Heart right ventricle (tissue), 16 donors: ENCODE measurements around the gene SPACA7. TPM values are rescaled to one million over a fixed set of nuclear protein-coding genes. Genes with fewer than 3 reads are reported as not detected.

ENCODE experiments used
- ATAC-seq, 8 donors: fragments of 200-7000 bp; cut with Tn5 transposase; one replicate each; pipeline ENCODE4 v1.9.1; 2020; ENCODE audit warnings: mild to moderate bottlenecking in 8 of 8, moderate library complexity in 8 of 8, moderate number of reproducible peaks in 1 of 8
- DNase-seq, 2 donors: peaks; one replicate each; pipeline ENCODE4 v3.0.0-alpha.2; 2020
- H3K27ac ChIP-seq, 10 donors: fragments of 200-600 bp; sonication (generic) in 2 of 10; one replicate each; pipeline versions ENCODE4 v1.5.0 to v1.8.0; 2020 to 2022; ENCODE audit warnings: mild to moderate bottlenecking in 3 of 10
- H3K27me3 ChIP-seq, 7 donors: fragments of 200-600 bp; one replicate each; pipeline ENCODE4 v1.8.0; 2021 to 2022; ENCODE audit warnings: mild to moderate bottlenecking in 2 of 7
- H3K36me3 ChIP-seq, 9 donors: fragments of 200-600 bp; sonication (generic) in 1 of 9; one replicate each; pipeline versions ENCODE4 v1.5.0 to v1.8.0; 2020 to 2022; ENCODE audit warnings: mild to moderate bottlenecking in 2 of 9
- H3K4me1 ChIP-seq, 9 donors: fragments of 200-600 bp; sonication (generic) in 1 of 9; one replicate each; pipeline versions ENCODE4 v1.5.0 to v1.8.0; 2020 to 2022; ENCODE audit warnings: mild to moderate bottlenecking in 4 of 9
- H3K4me3 ChIP-seq, 10 donors: fragments of 200-600 bp; sonication (generic) in 2 of 10; one replicate each; pipeline versions ENCODE4 v1.5.0 to v1.8.0; 2020 to 2022; ENCODE audit warnings: mild to moderate bottlenecking in 7 of 10, moderate library complexity in 2 of 10
- H3K9me3 ChIP-seq, 11 donors: fragments of 200-600 bp in 10 of 11; sonication (generic) in 2 of 11; one replicate each; pipeline versions ENCODE4 v1.5.0 to v1.8.0; 2013 to 2022; ENCODE audit warnings: mild to moderate bottlenecking in 2 of 11, control low read depth in 1 of 11, moderate library complexity in 1 of 11
- CTCF ChIP-seq, 9 donors: fragments of 200-600 bp; sonication (generic) in 2 of 9; IDR thresholded peaks; one replicate each; pipeline versions ENCODE4 v1.5.0 to v1.8.0; 2021 to 2022; ENCODE audit warnings: antibody characterized with exemption in 9 of 9, mild to moderate bottlenecking in 5 of 9, moderate library complexity in 1 of 9
- WGBS, 2 donors: extraction: QIAGEN DNeasy Blood & Tissue Kit; methylation state at CpG; one replicate each; pipeline ENCODE4 v1.1.7; 2013; ENCODE audit warnings: inconsistent platforms in 1 of 2; 5-methylcytosine and 5-hydroxymethylcytosine counted together
- intact Hi-C, 10 donors: fragments of 100-400 bp; cut with DNase I; formaldehyde crosslinking; loops; one replicate each; pipeline versions ENCODE4 v1.11.1 to v1.14.2; 2022
- polyA plus RNA-seq, 2 donors: library from polyadenylated mRNA; stranded (reverse); fragments of 200-250 nt; gene quantifications; one replicate each; pipeline ENCODE4 v1.2.3, GENCODE V29; 2013
- total RNA-seq, 10 donors: library from RNA; stranded (reverse); fragmentation: NEBNext Ultra II Directional in 3 of 10; extraction: Animal tissue kit (Norgen Biotek cat#: 25700) in 3 of 10; gene quantifications; one replicate each; pipeline versions ENCODE4 v1.2.1 to v1.2.4, GENCODE V29; 2021 to 2023
- donor health status: Arrhythmogenic right ventricular cardiomyopathy.
- donor health status: ischemic (EF 13 %, LVEDD 7.1; RV severe dilation, severe dysfunction).
- donor health status: healthy with polysubstance abuse.
- donor health status: DM: no; HTN: yes; CAD: no.
- donor health status: DM: no; HTN: no; CAD: no.
- donor health status: ischemic (EF 25% LVEDD 6.9; RV normal size, moderate dysfunction).
- donor health status: ischemic (EF 25% LVEDD 5.7; RV mildly dilated, moderate dysfunction).
- donor health status: healthy.
- donor health status: DM: yes; HTN: yes; CAD: no.
- donor health status: Ischemic cardiomyopathy.
- donor health status: ischemic (EF 35%, LVEDD 5.7; RV mildly dilated, moderate dysfunction).
- donor health status: nonischemic (EF 11% LVEDD 7.7; RV severe dilation, severe dysfunction).
- donor health status: DM: yes; HTN: yes; CAD: no.
- donor health status: PGD.
- donor health status: ischemic (EF 29% LVEDD 5.4; RV normal size, mild dysfunction).
- donor health status: nonischemic (EF 23%, LVEDD 6.1; RV moderate dilation, normal function).

The SPACA7 gene
- total and polyA plus RNA-seq, 12 donors: not detected

DNA sequence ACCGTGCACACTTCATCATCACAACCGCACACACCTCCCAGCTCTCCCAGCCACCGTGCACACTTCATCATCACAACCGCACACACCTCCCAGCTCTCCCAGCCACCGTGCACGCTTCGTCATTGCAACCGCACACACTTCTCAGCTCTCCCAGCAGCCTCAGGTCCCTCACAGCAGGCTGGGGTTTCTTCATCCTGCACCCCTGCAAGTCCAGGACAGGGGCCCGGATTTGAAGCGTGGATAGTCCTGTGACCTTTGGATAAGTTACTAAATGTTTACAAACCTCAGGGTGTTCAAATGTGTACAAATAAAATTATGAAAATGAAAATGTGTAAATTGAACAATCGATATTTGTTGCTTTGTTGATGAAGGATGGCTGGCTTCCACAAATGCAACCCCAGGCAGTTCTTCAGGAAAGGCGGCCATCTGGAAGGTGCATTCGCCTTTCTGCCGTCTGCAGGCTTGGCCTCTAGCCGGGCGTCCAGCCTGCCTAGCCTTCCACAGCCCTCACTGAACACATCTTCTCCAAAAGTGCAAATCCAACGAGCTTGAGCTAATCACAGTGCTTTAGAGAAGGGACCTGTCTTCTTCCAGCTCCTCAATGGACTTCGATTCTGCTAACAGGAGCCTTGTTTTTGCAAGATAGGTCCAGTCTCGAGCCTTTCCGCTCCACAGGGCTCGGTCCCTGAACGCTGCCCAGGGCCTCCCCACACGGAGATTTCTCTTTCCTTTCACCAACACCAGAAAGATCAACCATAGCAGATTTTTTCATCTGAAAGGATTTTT lies 74.2 kb downstream of the SPACA7 start:
- DNase-seq (no peak), ATAC-seq (no peak)
- no peaks in the 10 kb centered on the region for H3K36me3 ChIP-seq
- intact Hi-C loops: no loop called here
- no peak overlapping the region for H3K4me3 ChIP-seq
- H3K4me1 ChIP-seq: no peaks in the 10 kb centered on the region
- no peak overlapping the region for H3K27ac ChIP-seq
- 79% methylated on average over 20 to 21 of the region's 23 CpGs for WGBS, 2 donors
- no peaks in the 10 kb centered on the region for H3K9me3 ChIP-seq
- no peak for TF ChIP-seq CTCF (IDR thresholded peaks at IDR 0.05)
- peaks cover 0 to 47% (median 27%) of the 10 kb centered on the region in 7 donors for H3K27me3 ChIP-seq

GRCh38 chr13:112450904-112451240 lies 74.7 kb downstream of the SPACA7 start:
- H3K27ac ChIP-seq: no peak overlapping the region
- H3K9me3 ChIP-seq: no peaks in the 10 kb centered on the region
- no peaks in the 10 kb centered on the region for H3K36me3 ChIP-seq
- ATAC-seq: no peak
- peaks cover 0 to 42% (median 29%) of the 10 kb centered on the region in 7 donors for H3K27me3 ChIP-seq
- no peak overlapping the region for H3K4me3 ChIP-seq
- intact Hi-C loops: no loop called here
- no peak for TF ChIP-seq CTCF (IDR thresholded peaks at IDR 0.05)
- WGBS, 2 donors: 50 to 55% methylated on average over 9 of the region's 9 CpGs
- no peak for DNase-seq
- no peaks in the 10 kb centered on the region for H3K4me1 ChIP-seq

GRCh38 chr13:112451512-112452379 lies 75.6 kb downstream of the SPACA7 start:
- no peak for DNase-seq
- Histone ChIP-seq H3K9me3 (no peaks in the 10 kb centered on the region), H3K27me3 (peaks cover 0 to 36% (median 29%) of the 10 kb centered on the region in 7 donors), H3K27ac (no peak overlapping the region), H3K4me3 (no peak overlapping the region), H3K4me1 (no peaks in the 10 kb centered on the region), H3K36me3 (no peaks in the 10 kb centered on the region)
- no peak for ATAC-seq
- intact Hi-C loops: no loop called here
- 79 to 85% methylated on average over 43 of the region's 43 CpGs for WGBS, 2 donors
- no peak for TF ChIP-seq CTCF (IDR thresholded peaks at IDR 0.05)

DNA sequence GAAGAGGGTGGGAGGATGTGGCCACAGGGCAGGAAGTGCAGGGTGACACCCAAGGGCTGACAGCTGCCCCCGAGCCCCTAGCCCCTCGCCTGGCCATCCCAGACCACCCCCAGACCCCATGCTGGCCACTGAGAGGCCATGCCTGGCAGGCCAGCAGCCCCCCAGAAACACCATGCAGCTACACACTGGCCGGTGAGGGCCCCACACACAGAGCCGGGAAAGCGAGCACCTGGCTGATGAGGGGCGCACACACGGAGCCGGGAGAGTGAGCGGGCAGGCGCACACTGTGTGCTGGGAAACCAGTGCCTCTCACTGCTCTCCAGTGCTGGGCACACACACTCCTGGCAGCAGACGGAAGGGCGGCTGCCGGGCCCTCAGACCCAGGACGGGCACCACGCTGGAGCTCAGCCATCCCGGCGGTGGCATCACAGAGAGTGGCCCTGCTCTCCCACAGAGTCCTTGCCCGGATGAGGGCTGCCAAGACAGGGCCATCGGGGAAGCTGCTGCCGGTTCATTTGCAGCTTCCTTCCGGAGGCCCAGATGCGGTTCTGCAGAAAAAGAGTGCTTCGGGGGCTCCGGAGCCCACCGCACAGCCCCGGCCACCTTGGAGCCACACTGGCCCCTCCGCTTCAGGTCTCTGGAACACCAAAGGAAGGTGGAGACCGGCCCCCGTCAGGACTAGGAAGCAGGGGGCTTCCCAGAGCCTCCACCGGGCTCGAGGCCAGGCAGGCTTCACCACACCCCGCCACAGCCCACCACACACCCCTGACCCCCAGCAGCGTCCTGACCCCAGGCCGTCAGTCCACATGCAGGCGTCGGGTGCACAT lies 76.4 kb downstream of the SPACA7 start:
- H3K4me1 ChIP-seq: no peaks in the 10 kb centered on the region
- no peak overlapping the region for H3K4me3 ChIP-seq
- intact Hi-C loops: no loop called here
- H3K9me3 ChIP-seq: no peaks in the 10 kb centered on the region
- H3K36me3 ChIP-seq: no peaks in the 10 kb centered on the region
- peaks cover 0 to 31% (median 25%) of the 10 kb centered on the region in 7 donors for H3K27me3 ChIP-seq
- ATAC-seq (no peak), DNase-seq (no peak)
- H3K27ac ChIP-seq: no peak overlapping the region
- 82 to 83% methylated on average over 36 of the region's 36 CpGs for WGBS, 2 donors
- no peak for TF ChIP-seq CTCF (IDR thresholded peaks at IDR 0.05)
